IMR-90 (cell line): Measurements from ENCODE around the gene HIVEP3. TPM values are rescaled to one million over a fixed set of nuclear protein-coding genes. Genes with fewer than 3 reads are reported as not detected.

Experiments
- ATAC-seq: fragments of 200-7000 bp; cut with Tn5 transposase; 2 replicates; pipeline ENCODE4 v1.9.1; 2020; ENCODE audit warnings: low read depth, mild to moderate bottlenecking, moderate library complexity
- BruUV-seq: library from RNA; stranded (reverse); fragments of 400-500 nt; replicated peaks from 2 replicates; lab custom pipeline; 2021; lab: Mats Ljungman, UMichigan
- CTCF ChIA-PET: fragments of 300-600 bp; formaldehyde crosslinking; extraction: SDS; loops from one replicate; lab custom pipeline; 2021; ENCODE audit warnings: antibody characterized with exemption; lab: Yijun Ruan, JAX
- POLR2A ChIA-PET: fragments of 300-600 bp; sonication (Branson Sonifier 250); formaldehyde crosslinking; loops from one replicate; lab custom pipeline; 2022; ENCODE audit warnings: antibody characterized with exemption; ENCODE audit not compliant: unreplicated experiment; lab: Charles Lee
- DNase-seq: peaks from one replicate; pipeline ENCODE4 v3.0.0; 2013
- H2AFZ ChIP-seq: replicated peaks from 2 replicates; pipeline ENCODE3; 2013; ENCODE audit warnings: low read length, mild to moderate bottlenecking; ENCODE audit not compliant: poor library complexity
- H2AK5ac ChIP-seq: 2 replicates; pipeline ENCODE4 v1.6.1; 2013; ENCODE audit warnings: low read depth, low read length, inconsistent platforms
- H2AK9ac ChIP-seq: replicated peaks from 2 replicates; pipeline ENCODE3; 2013; ENCODE audit warnings: mild to moderate bottlenecking, low read depth, low read length, moderate library complexity; ENCODE audit not compliant: poor library complexity
- H2BK120ac ChIP-seq: 2 replicates; pipeline ENCODE4 v1.6.1; 2013; ENCODE audit warnings: low read depth, low read length, inconsistent platforms
- H2BK15ac ChIP-seq: 3 replicates; pipeline ENCODE4 v1.6.1; 2013; ENCODE audit warnings: low read depth, low read length, inconsistent platforms
- H2BK20ac ChIP-seq: 2 replicates; pipeline ENCODE4 v1.6.1; 2013; ENCODE audit warnings: low read depth, mild to moderate bottlenecking, inconsistent platforms, low read length, moderate library complexity
- H2BK5ac ChIP-seq: 2 replicates; pipeline ENCODE4 v1.6.1; 2013; ENCODE audit warnings: mild to moderate bottlenecking, low read depth, low read length, inconsistent platforms; ENCODE audit not compliant: poor library complexity, severe bottlenecking
- H3K14ac ChIP-seq: replicated peaks from 2 replicates; pipeline ENCODE4 v1.6.1; 2013; ENCODE audit warnings: low read depth, low read length, inconsistent platforms
- H3K18ac ChIP-seq: 2 replicates; pipeline ENCODE4 v1.6.1; 2013; ENCODE audit warnings: low read depth, low read length, control low read depth
- H3K23ac ChIP-seq: 2 replicates; pipeline ENCODE4 v1.6.1; 2013; ENCODE audit warnings: low read depth, low read length, inconsistent platforms
- H3K27ac ChIP-seq: 2 replicates; pipeline ENCODE4 v1.5.1; 2013; ENCODE audit warnings: mild to moderate bottlenecking, control low read depth, low read length; ENCODE audit not compliant: insufficient read depth
- H3K27me3 ChIP-seq: 2 replicates; pipeline ENCODE4 v1.6.1; 2013; ENCODE audit warnings: low read length; ENCODE audit not compliant: control insufficient read depth, insufficient read depth
- H3K36me3 ChIP-seq: 2 replicates; pipeline ENCODE4 v1.6.1; 2013; ENCODE audit warnings: low read length, mixed read lengths; ENCODE audit not compliant: control insufficient read depth, insufficient read depth
- H3K4ac ChIP-seq: 2 replicates; pipeline ENCODE4 v1.6.1; 2013; ENCODE audit warnings: low read depth, low read length, inconsistent platforms
- H3K4me1 ChIP-seq: 2 replicates; pipeline ENCODE4 v1.6.1; 2013; ENCODE audit warnings: low read length, mixed read lengths; ENCODE audit not compliant: control insufficient read depth, insufficient read depth
- H3K4me2 ChIP-seq: 2 replicates; pipeline ENCODE4 v1.6.1; 2013; ENCODE audit warnings: low read depth, mild to moderate bottlenecking, control low read depth, low read length, moderate library complexity
- H3K4me3 ChIP-seq: 2 replicates; pipeline ENCODE4 v1.5.1; 2013; ENCODE audit warnings: low read depth, mild to moderate bottlenecking, control low read depth, low read length, moderate library complexity; ENCODE audit not compliant: insufficient read depth
- H3K56ac ChIP-seq: 2 replicates; pipeline ENCODE4 v1.6.1; 2013; ENCODE audit warnings: low read length, inconsistent platforms; ENCODE audit not compliant: insufficient read depth; ENCODE audit errors: extremely low read depth
- H3K79me1 ChIP-seq, 2 experiments: 2 replicates each; pipeline ENCODE4 v1.6.1; 2013; ENCODE audit warnings: low read length in 2 of 2, inconsistent platforms in 1 of 2, low read depth in 1 of 2
- H3K9ac ChIP-seq: 2 replicates; pipeline ENCODE4 v1.6.1; 2013; ENCODE audit warnings: low read depth, low read length, control low read depth
- H3K9me1 ChIP-seq: 2 replicates; pipeline ENCODE4 v1.6.1; 2013; ENCODE audit warnings: low read length, inconsistent platforms; ENCODE audit not compliant: insufficient read depth
- H3K9me3 ChIP-seq: 2 replicates; pipeline ENCODE4 v1.6.1; 2013; ENCODE audit warnings: low read length; ENCODE audit not compliant: control insufficient read depth, insufficient read depth
- H4K20me1 ChIP-seq: 2 replicates; pipeline ENCODE4 v1.6.1; 2013; ENCODE audit warnings: low read length, inconsistent platforms; ENCODE audit not compliant: insufficient read depth
- H4K5ac ChIP-seq: 2 replicates; pipeline ENCODE4 v1.6.1; 2013; ENCODE audit warnings: mild to moderate bottlenecking, low read depth, low read length, control low read depth
- H4K8ac ChIP-seq, 2 experiments: 2 replicates each; pipeline ENCODE4 v1.6.1; 2013; ENCODE audit warnings: low read depth in 2 of 2, low read length in 2 of 2, control low read depth in 1 of 2, inconsistent platforms in 1 of 2
- H4K91ac ChIP-seq: 2 replicates; pipeline ENCODE4 v1.6.1; 2013; ENCODE audit warnings: low read depth, low read length, inconsistent platforms; ENCODE audit not compliant: insufficient read depth
- BHLHE40 ChIP-seq: fragments of 150-350 bp; IDR thresholded peaks from 2 replicates; pipeline ENCODE4 v1.6.1; 2016; ENCODE audit warnings: mild to moderate bottlenecking, low read depth, low read length
- CEBPB ChIP-seq: IDR thresholded peaks from 2 replicates; pipeline ENCODE4 v1.6.1; 2012; ENCODE audit warnings: low read depth, low read length, improper control_type of control experiment
- CHD1 ChIP-seq: IDR thresholded peaks from 2 replicates; pipeline ENCODE4 v1.6.1; 2012; ENCODE audit warnings: low read depth, low read length, improper control_type of control experiment
- CTCF ChIP-seq: conservative IDR thresholded peaks from 2 replicates; pipeline ENCODE4 v1.5.1; 2012; ENCODE audit warnings: mild to moderate bottlenecking, low read depth, low read length, improper control_type of control experiment
- ELK1 ChIP-seq: fragments of 150-350 bp; IDR thresholded peaks from 2 replicates; pipeline ENCODE4 v1.6.1; 2016; ENCODE audit warnings: low read depth, mild to moderate bottlenecking, low read length, moderate library complexity, borderline replicate concordance
- FOS ChIP-seq: fragments of 150-350 bp; IDR thresholded peaks from 2 replicates; pipeline ENCODE4 v1.6.1; 2016; ENCODE audit warnings: low read depth, low read length
- MAFK ChIP-seq: IDR thresholded peaks from 2 replicates; pipeline ENCODE4 v1.6.1; 2012; ENCODE audit warnings: low read depth, low read length, improper control_type of control experiment
- MXI1 ChIP-seq: IDR thresholded peaks from 2 replicates; pipeline ENCODE4 v1.6.1; 2012; ENCODE audit warnings: low read depth, mild to moderate bottlenecking, low read length, moderate library complexity, borderline replicate concordance
- NFE2L2 ChIP-seq: fragments of 150-350 bp; IDR thresholded peaks from 2 replicates; pipeline ENCODE4 v1.6.1; 2016; ENCODE audit warnings: low read depth, mild to moderate bottlenecking, low read length
- POLR2A ChIP-seq: IDR thresholded peaks from 2 replicates; pipeline ENCODE4 v1.6.1; 2012; ENCODE audit warnings: mild to moderate bottlenecking, low read depth, low read length
- RAD21 ChIP-seq: IDR thresholded peaks from 2 replicates; pipeline ENCODE4 v1.6.1; 2012; ENCODE audit warnings: low read length, improper control_type of control experiment
- RCOR1 ChIP-seq: IDR thresholded peaks from 2 replicates; pipeline ENCODE4 v1.6.1; 2012; ENCODE audit warnings: mild to moderate bottlenecking, low read length, improper control_type of control experiment; ENCODE audit not compliant: insufficient replicate concordance
- RFX5 ChIP-seq: IDR thresholded peaks from 2 replicates; pipeline ENCODE4 v1.8.0; 2012; ENCODE audit warnings: low read depth, mild to moderate bottlenecking, low read length, moderate library complexity
- SMC3 ChIP-seq: fragments of 150-350 bp; IDR thresholded peaks from 2 replicates; pipeline ENCODE4 v1.6.1; 2016; ENCODE audit warnings: low read depth, mild to moderate bottlenecking, antibody characterized with exemption, low read length, moderate library complexity
- USF2 ChIP-seq: fragments of 150-350 bp; IDR thresholded peaks from 2 replicates; pipeline ENCODE4 v1.6.1; 2017; ENCODE audit warnings: mild to moderate bottlenecking, antibody characterized with exemption, low read length, low read depth
- WGBS, 2 experiments: methylation state at CpG; one replicate each; pipeline versions ENCODE4 v1.1.5 to v1.1.7; 2013; ENCODE audit warnings: missing lambda C conversion rate in 2 of 2; ENCODE audit not compliant: insufficient read length in 1 of 2; ENCODE audit errors: extremely low coverage in 2 of 2; 5-methylcytosine and 5-hydroxymethylcytosine counted together
- dilution Hi-C: fragments of 300-500 bp; cut with HindIII; formaldehyde crosslinking; loops from one replicate; pipeline ENCODE4 v1.14.3; 2018; ENCODE audit warnings: low sequenced_read_pairs; ENCODE audit not compliant: unreplicated experiment
- in situ Hi-C: fragments of 300-500 bp; cut with MboI; formaldehyde crosslinking; loops from 3 replicates; pipeline ENCODE4 v1.14.3; 2019; ENCODE audit warnings: low sequenced_read_pairs, inconsistent platforms, mixed read lengths
- intact Hi-C: fragments of 100-400 bp; cut with micrococcal nuclease; formaldehyde crosslinking; loops from 2 replicates; pipeline ENCODE4 v1.10.0; 2022
- polyA plus RNA-seq, 3 experiments: library from polyadenylated mRNA; depleted of rRNA; stranded (reverse); fragments of >200 nt; gene quantifications; 2 replicates each; pipeline ENCODE4 v1.2.3, GENCODE V29; 2012; ENCODE audit warnings: low replicate concordance in 1 of 3
- total RNA-seq: library from RNA; depleted of rRNA; stranded (reverse); fragments of >200 nt; gene quantifications from 2 replicates; pipeline ENCODE4 v1.2.3, GENCODE V29; 2012

The HIVEP3 gene
- total and polyA plus RNA-seq, 2 of the 4 experiments (the other 2 are of a cell fraction): 1.4 to 4.0 TPM

GRCh38 chr1:41475346-41475745, 443.4 kb downstream of the HIVEP3 start:
- no peaks in the 10 kb centered on the region; the same call in 1 of the 2 replicates for H3K4me1 ChIP-seq
- ChIA-PET POLR2A (no interaction called here), CTCF (no interaction called here)
- H3K36me3 ChIP-seq: no peaks in the 10 kb centered on the region
- no peak overlapping the region for H3K23ac ChIP-seq
- H2BK15ac ChIP-seq: no peak overlapping the region
- no peaks in the 10 kb centered on the region for H3K9me3 ChIP-seq
- in situ Hi-C loops: no loop called here
- peaks cover 10% of the 10 kb centered on the region for H3K27me3 ChIP-seq
- no peak for DNase-seq
- no peak overlapping the region for H2AK5ac ChIP-seq
- no peak overlapping the region for H3K4me2 ChIP-seq
- dilution Hi-C loops: no loop called here
- no peaks in the 10 kb centered on the region for H3K79me1 ChIP-seq
- no peak overlapping the region for H4K5ac ChIP-seq
- H3K9ac ChIP-seq: no peak overlapping the region
- no peak overlapping the region for H2AK9ac ChIP-seq
- H2BK5ac ChIP-seq: no peak overlapping the region
- no peak overlapping the region for H3K27ac ChIP-seq
- H2BK20ac ChIP-seq: no peak overlapping the region
- BruUV-seq: no TSS peak
- H3K4me3 ChIP-seq: no peak overlapping the region
- H3K18ac ChIP-seq: no peak overlapping the region
- no peak overlapping the region for H3K14ac ChIP-seq
- no peaks in the 10 kb centered on the region for H4K20me1 ChIP-seq
- H4K91ac ChIP-seq: no peak overlapping the region
- no peak overlapping the region for H4K8ac ChIP-seq
- 63% methylated on average over 1 of the region's 4 CpGs; no CpG with 5 or more reads in 1 of the 2 experiments for WGBS, 2 experiments
- H2AFZ ChIP-seq: no peak overlapping the region
- no peak; the same call in 1 of the 2 replicates for ATAC-seq
- intact Hi-C loops: no loop called here
- no peak overlapping the region for H3K4ac ChIP-seq
- no peak overlapping the region for H2BK120ac ChIP-seq
- no peaks in the 10 kb centered on the region for H3K9me1 ChIP-seq
- no peak overlapping the region for H3K56ac ChIP-seq
- TF ChIP-seq ELK1 (no peak), CHD1 (no peak), FOS (no peak), USF2 (no peak), RFX5 (no peak), BHLHE40 (no peak), CEBPB (no peak), NFE2L2 (no peak), SMC3 (no peak), POLR2A (no peak), CTCF (no peak), RAD21 (no peak), RCOR1 (no peak), MXI1 (no peak), MAFK (no peak)
